Ectodermal cell (in vitro differentiated cells): ENCODE results near the gene TRPM4.
"Not testable (repeated sequence)": the region's sequence is repeated elsewhere in the genome, so short reads cannot be mapped to it uniquely, and the experiment has no call there.

Source experiments
- H3K27ac ChIP-seq: 2 replicates; pipeline ENCODE4 v1.7.0; 2013; ENCODE audit warnings: mild to moderate bottlenecking, low read depth, low read length; ENCODE audit not compliant: insufficient read depth, poor library complexity, severe bottlenecking
- H3K27me3 ChIP-seq: 2 replicates; pipeline ENCODE4 v1.7.0; 2013; ENCODE audit warnings: mild to moderate bottlenecking, low read length; ENCODE audit not compliant: insufficient read depth, control insufficient read depth, poor library complexity, severe bottlenecking
- H3K36me3 ChIP-seq: one replicate; pipeline ENCODE4 v1.7.0; 2013; ENCODE audit warnings: low read length; ENCODE audit not compliant: control insufficient read depth, insufficient read depth
- H3K4me1 ChIP-seq: one replicate; pipeline ENCODE4 v1.7.0; 2013; ENCODE audit warnings: low read length; ENCODE audit not compliant: control insufficient read depth, insufficient read depth
- H3K4me3 ChIP-seq: 2 replicates; pipeline ENCODE4 v1.7.0; 2013; ENCODE audit warnings: low read depth, low read length, control low read depth; ENCODE audit not compliant: insufficient read depth
- H3K9me3 ChIP-seq: 2 replicates; pipeline ENCODE4 v1.7.0; 2013; ENCODE audit warnings: mild to moderate bottlenecking, low read length, moderate library complexity; ENCODE audit not compliant: control insufficient read depth
- WGBS, 2 experiments: methylation state at CpG; one replicate each; pipeline ENCODE4 v1.1.7; 2013; ENCODE audit warnings: missing lambda C conversion rate in 2 of 2; 5-methylcytosine and 5-hydroxymethylcytosine counted together

TRPM4 gene

GRCh38 chr19:49165111-49165750, 7.6 kb downstream of the TRPM4 start:
- Histone ChIP-seq H3K27ac (no peak overlapping the region), H3K4me1 (peaks cover 3% of the 10 kb centered on the region), H3K36me3 (no peaks in the 10 kb centered on the region), H3K27me3 (no peaks in the 10 kb centered on the region), H3K9me3 (no peaks in the 10 kb centered on the region), H3K4me3 (no peak overlapping the region)
- WGBS, 2 experiments = 84 to 85% methylated on average over 24 of the region's 24 CpGs

DNA sequence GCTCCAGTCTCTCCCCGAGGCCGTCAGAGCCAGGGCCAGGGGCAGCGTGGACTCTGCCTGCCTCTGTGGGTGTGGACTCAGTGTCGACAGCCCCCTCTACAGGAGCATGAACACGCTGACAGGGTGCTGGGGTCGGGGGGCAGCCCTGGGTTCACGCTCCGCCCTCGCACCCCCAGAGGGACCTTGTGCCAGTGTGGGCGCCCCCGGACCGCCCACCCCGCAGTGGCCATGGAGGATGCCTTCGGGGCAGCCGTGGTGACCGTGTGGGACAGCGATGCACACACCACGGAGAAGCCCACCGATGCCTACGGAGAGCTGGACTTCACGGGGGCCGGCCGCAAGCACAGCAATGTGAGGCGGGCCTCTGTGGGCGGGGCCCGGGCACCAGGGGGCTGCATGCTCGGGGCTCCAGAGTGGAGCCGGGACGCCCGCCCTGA, 8.3 kb downstream of the TRPM4 start:
- Histone ChIP-seq H3K27ac (no peak overlapping the region), H3K9me3 (no peaks in the 10 kb centered on the region), H3K4me1 (peaks cover 3% of the 10 kb centered on the region), H3K36me3 (no peaks in the 10 kb centered on the region), H3K4me3 (no peak overlapping the region), H3K27me3 (no peaks in the 10 kb centered on the region)
- WGBS, 2 experiments = 69 to 70% methylated on average over 30 of the region's 30 CpGs

- Histone ChIP-seq H3K36me3 (no peaks in the 10 kb centered on the region), H3K27me3 (no peaks in the 10 kb centered on the region), H3K9me3 (no peaks in the 10 kb centered on the region), H3K4me1 (peaks cover 3% of the 10 kb centered on the region), H3K4me3 (no peak overlapping the region), H3K27ac (no peak overlapping the region)
- WGBS, 2 experiments = 91% methylated on average over 25 of the region's 25 CpGs
These were observed 10.3 kb downstream of the TRPM4 start for GRCh38 chr19:49167857-49168409.

GRCh38 chr19:49168421-49168820, 10.8 kb downstream of the TRPM4 start:
- H3K9me3 ChIP-seq = no peaks in the 10 kb centered on the region
- WGBS, 2 experiments = 94 to 95% methylated on average over 23 of the region's 23 CpGs
- no peaks in the 10 kb centered on the region for H3K27me3 ChIP-seq
- H3K4me1 ChIP-seq = peaks cover 3% of the 10 kb centered on the region
- no peak overlapping the region for H3K4me3 ChIP-seq
- H3K27ac ChIP-seq = no peak overlapping the region
- H3K36me3 ChIP-seq = no peaks in the 10 kb centered on the region

- no peaks in the 10 kb centered on the region for H3K36me3 ChIP-seq
- no peak overlapping the region for H3K27ac ChIP-seq
- no peak overlapping the region for H3K4me3 ChIP-seq
- H3K27me3 ChIP-seq = no peaks in the 10 kb centered on the region
- WGBS, 2 experiments = 92 to 97% methylated on average over 2 of the region's 2 CpGs
- no peaks in the 10 kb centered on the region for H3K9me3 ChIP-seq
- H3K4me1 ChIP-seq = no peaks in the 10 kb centered on the region
These were observed 15.6 kb downstream of the TRPM4 start for GRCh38 chr19:49173198-49173597.

DNA sequence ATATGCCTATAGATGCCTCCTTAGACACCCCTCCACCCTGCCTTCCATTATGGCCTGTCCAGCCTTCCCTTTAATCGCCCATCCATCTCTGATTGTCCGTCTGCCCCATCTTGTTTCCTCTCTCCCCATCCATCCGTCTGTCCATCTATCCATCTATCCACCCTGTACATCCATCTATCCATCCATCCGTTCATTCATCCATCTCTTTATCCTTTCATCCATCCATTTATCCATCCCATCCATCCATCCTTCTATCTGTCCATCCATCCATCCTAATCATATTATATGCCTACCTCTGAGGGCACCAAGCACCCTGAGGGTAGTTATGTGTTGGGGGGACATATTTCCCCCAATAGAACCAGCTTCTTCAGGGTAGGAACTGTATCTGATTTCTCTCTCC, 23.1 kb downstream of the TRPM4 start:
- no peaks in the 10 kb centered on the region for H3K4me1 ChIP-seq
- no peaks in the 10 kb centered on the region for H3K27me3 ChIP-seq
- H3K9me3 ChIP-seq = no peaks in the 10 kb centered on the region
- no peak overlapping the region for H3K4me3 ChIP-seq
- no peak overlapping the region for H3K27ac ChIP-seq
- 86 to 91% methylated on average over 4 of the region's 4 CpGs for WGBS, 2 experiments
- H3K36me3 ChIP-seq = no peaks in the 10 kb centered on the region

DNA sequence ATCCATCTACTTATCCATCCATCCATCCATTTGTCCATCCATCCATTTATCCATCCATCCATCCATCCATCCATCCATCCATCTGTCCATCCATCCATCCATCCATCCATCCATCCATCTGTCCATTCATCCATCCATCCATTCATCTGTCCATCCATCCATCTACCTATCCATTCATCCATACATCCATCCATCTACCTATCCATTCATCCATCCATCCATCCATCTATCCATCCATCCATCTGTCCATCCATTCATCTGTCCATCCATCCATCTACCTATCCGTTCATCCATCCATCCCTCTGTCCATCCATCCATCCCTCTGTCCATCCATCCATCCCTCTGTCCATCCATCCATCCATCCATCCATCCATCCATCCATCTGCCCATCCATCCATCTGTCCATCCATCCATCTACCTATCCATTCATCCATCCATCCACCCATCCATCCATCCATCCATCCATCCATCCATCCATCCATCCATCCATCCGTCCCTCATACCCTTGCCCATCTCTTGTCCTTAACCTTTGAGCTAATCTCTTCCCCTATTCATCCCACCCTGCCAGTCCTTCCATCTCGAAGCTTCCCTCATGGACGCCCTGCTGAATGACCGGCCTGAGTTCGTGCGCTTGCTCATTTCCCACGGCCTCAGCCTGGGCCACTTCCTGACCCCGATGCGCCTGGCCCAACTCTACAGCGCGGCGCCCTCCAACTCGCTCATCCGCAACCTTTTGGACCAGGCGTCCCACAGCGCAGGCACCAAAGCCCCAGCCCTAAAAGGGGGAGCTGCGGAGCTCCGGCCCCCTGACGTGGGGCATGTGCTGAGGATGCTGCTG, 24.6 kb downstream of the TRPM4 start:
- H3K36me3 ChIP-seq = not testable (repeated sequence)
- WGBS, 2 experiments = 93 to 95% methylated on average over 20 of the region's 20 CpGs

GRCh38 chr19:49182848-49183375, 25.3 kb downstream of the TRPM4 start:
- H3K4me1 ChIP-seq = no peaks in the 10 kb centered on the region
- H3K27me3 ChIP-seq = no peaks in the 10 kb centered on the region
- H3K9me3 ChIP-seq = no peaks in the 10 kb centered on the region
- H3K4me3 ChIP-seq = no peak overlapping the region
- no peak overlapping the region for H3K27ac ChIP-seq
- H3K36me3 ChIP-seq = no peaks in the 10 kb centered on the region
- WGBS, 2 experiments = 91 to 93% methylated on average over 26 of the region's 26 CpGs

More for the DNA sequence above, 24.6 kb downstream of the TRPM4 start:
- H3K27me3 ChIP-seq, H3K27ac ChIP-seq, H3K9me3 ChIP-seq, H3K4me1 ChIP-seq, H3K4me3 ChIP-seq: not testable (repeated sequence)

GRCh38 chr19:49186108-49186507, 28.5 kb downstream of the TRPM4 start:
- H3K27me3 ChIP-seq = no peaks in the 10 kb centered on the region
- no peaks in the 10 kb centered on the region for H3K36me3 ChIP-seq
- H3K4me3 ChIP-seq = no peak overlapping the region
- WGBS, 2 experiments = 94% methylated on average over 5 of the region's 5 CpGs
- no peaks in the 10 kb centered on the region for H3K4me1 ChIP-seq
- no peaks in the 10 kb centered on the region for H3K9me3 ChIP-seq
- no peak overlapping the region for H3K27ac ChIP-seq

DNA sequence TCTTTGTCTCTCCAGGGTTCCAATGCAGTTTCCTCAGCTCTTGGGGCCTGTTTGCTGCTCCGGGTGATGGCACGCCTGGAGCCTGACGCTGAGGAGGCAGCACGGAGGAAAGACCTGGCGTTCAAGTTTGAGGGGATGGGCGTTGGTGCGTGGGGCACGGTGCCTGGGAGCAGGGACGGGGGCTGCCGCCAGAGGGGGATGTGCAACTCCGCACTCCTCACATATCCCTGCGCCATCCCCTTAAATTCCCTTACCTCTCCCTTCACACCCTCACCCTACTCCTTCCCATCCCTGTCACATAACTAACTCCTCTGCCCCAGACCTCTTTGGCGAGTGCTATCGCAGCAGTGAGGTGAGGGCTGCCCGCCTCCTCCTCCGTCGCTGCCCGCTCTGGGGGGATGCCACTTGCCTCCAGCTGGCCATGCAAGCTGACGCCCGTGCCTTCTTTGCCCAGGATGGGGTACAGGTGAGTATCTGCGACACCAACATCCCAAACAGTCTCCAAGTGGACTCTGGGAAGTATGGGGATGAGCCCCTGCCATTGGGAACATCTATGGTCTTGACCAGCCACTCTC, 31.1 kb downstream of the TRPM4 start:
- Histone ChIP-seq H3K27me3 (no peaks in the 10 kb centered on the region), H3K9me3 (no peaks in the 10 kb centered on the region), H3K4me1 (no peaks in the 10 kb centered on the region), H3K27ac (no peak overlapping the region), H3K4me3 (no peak overlapping the region), H3K36me3 (no peaks in the 10 kb centered on the region)
- WGBS, 2 experiments = 91 to 95% methylated on average over 21 of the region's 21 CpGs
